ENCODE measurements around the gene SDCBP2.

Gene SDCBP2

GRCh38 chr20:1323256-1323655 lies 5.7 kb downstream of the SDCBP2 start:
- Histone ChIP-seq H3K27ac (ENCODE audit: insufficient read depth, low read length, poor library complexity, severe bottlenecking) (no peak overlapping the region), H3K4me3 (ENCODE audit: insufficient read depth, low read depth, low read length, poor library complexity, severe bottlenecking) (no peak overlapping the region), H3K27me3 (replicated peaks; ENCODE audit: control insufficient read depth, insufficient read depth, low read length, poor library complexity, severe bottlenecking) (no peaks in the 10 kb centered on the region), H3K4me1 (ENCODE audit: control insufficient read depth, insufficient read depth, low read length, poor library complexity, severe bottlenecking) (peaks cover 17% of the 10 kb centered on the region), H3K9me3 (ENCODE audit: control insufficient read depth, low read length) (no peaks in the 10 kb centered on the region), H3K36me3 (ENCODE audit: control insufficient read depth, insufficient read depth, low read length) (no peaks in the 10 kb centered on the region)
- no peak for DNase-seq

- DNase-seq = no peak
- no peak overlapping the region for H3K4me3 ChIP-seq (ENCODE audit: insufficient read depth, low read depth, low read length, poor library complexity, severe bottlenecking)
- H3K27ac ChIP-seq (ENCODE audit: insufficient read depth, low read length, poor library complexity, severe bottlenecking) = no peak overlapping the region
- no peaks in the 10 kb centered on the region for H3K36me3 ChIP-seq (ENCODE audit: control insufficient read depth, insufficient read depth, low read length)
- H3K4me1 ChIP-seq (ENCODE audit: control insufficient read depth, insufficient read depth, low read length, poor library complexity, severe bottlenecking) = peaks cover 17% of the 10 kb centered on the region
- no peaks in the 10 kb centered on the region for H3K9me3 ChIP-seq (ENCODE audit: control insufficient read depth, low read length)
- no peaks in the 10 kb centered on the region for H3K27me3 ChIP-seq (replicated peaks; ENCODE audit: control insufficient read depth, insufficient read depth, low read length, poor library complexity, severe bottlenecking)
These were observed 6.3 kb downstream of the SDCBP2 start for GRCh38 chr20:1322511-1323245.

GRCh38 chr20:1321654-1321939 lies 7.3 kb downstream of the SDCBP2 start:
- no peaks in the 10 kb centered on the region for H3K27me3 ChIP-seq (replicated peaks; ENCODE audit: control insufficient read depth, insufficient read depth, low read length, poor library complexity, severe bottlenecking)
- peaks cover 17% of the 10 kb centered on the region for H3K4me1 ChIP-seq (ENCODE audit: control insufficient read depth, insufficient read depth, low read length, poor library complexity, severe bottlenecking)
- no peak overlapping the region for H3K4me3 ChIP-seq (ENCODE audit: insufficient read depth, low read depth, low read length, poor library complexity, severe bottlenecking)
- DNase-seq = no peak
- H3K9me3 ChIP-seq (ENCODE audit: control insufficient read depth, low read length) = no peaks in the 10 kb centered on the region
- no peaks in the 10 kb centered on the region for H3K36me3 ChIP-seq (ENCODE audit: control insufficient read depth, insufficient read depth, low read length)
- no peak overlapping the region for H3K27ac ChIP-seq (ENCODE audit: insufficient read depth, low read length, poor library complexity, severe bottlenecking)

GRCh38 chr20:1320902-1321653 lies 7.9 kb downstream of the SDCBP2 start:
- H3K9me3 ChIP-seq (ENCODE audit: control insufficient read depth, low read length) = no peaks in the 10 kb centered on the region
- no peaks in the 10 kb centered on the region for H3K27me3 ChIP-seq (replicated peaks; ENCODE audit: control insufficient read depth, insufficient read depth, low read length, poor library complexity, severe bottlenecking)
- no peak for DNase-seq
- no peaks in the 10 kb centered on the region for H3K36me3 ChIP-seq (ENCODE audit: control insufficient read depth, insufficient read depth, low read length)
- no peak overlapping the region for H3K4me3 ChIP-seq (ENCODE audit: insufficient read depth, low read depth, low read length, poor library complexity, severe bottlenecking)
- peaks cover 15% of the 10 kb centered on the region for H3K4me1 ChIP-seq (ENCODE audit: control insufficient read depth, insufficient read depth, low read length, poor library complexity, severe bottlenecking)
- H3K27ac ChIP-seq (ENCODE audit: insufficient read depth, low read length, poor library complexity, severe bottlenecking) = no peak overlapping the region

GRCh38 chr20:1320016-1320415 lies 8.9 kb downstream of the SDCBP2 start:
- Histone ChIP-seq H3K27ac (ENCODE audit: insufficient read depth, low read length, poor library complexity, severe bottlenecking) (no peak overlapping the region), H3K36me3 (ENCODE audit: control insufficient read depth, insufficient read depth, low read length) (no peaks in the 10 kb centered on the region), H3K27me3 (replicated peaks; ENCODE audit: control insufficient read depth, insufficient read depth, low read length, poor library complexity, severe bottlenecking) (no peaks in the 10 kb centered on the region), H3K4me3 (ENCODE audit: insufficient read depth, low read depth, low read length, poor library complexity, severe bottlenecking) (no peak overlapping the region), H3K4me1 (ENCODE audit: control insufficient read depth, insufficient read depth, low read length, poor library complexity, severe bottlenecking) (peaks cover 7% of the 10 kb centered on the region), H3K9me3 (ENCODE audit: control insufficient read depth, low read length) (no peaks in the 10 kb centered on the region)
- DNase-seq = no peak

GRCh38 chr20:1319462-1319861 lies 9.5 kb downstream of the SDCBP2 start:
- peaks cover 1% of the 10 kb centered on the region for H3K4me1 ChIP-seq (ENCODE audit: control insufficient read depth, insufficient read depth, low read length, poor library complexity, severe bottlenecking)
- no peaks in the 10 kb centered on the region for H3K9me3 ChIP-seq (ENCODE audit: control insufficient read depth, low read length)
- no peak overlapping the region for H3K27ac ChIP-seq (ENCODE audit: insufficient read depth, low read length, poor library complexity, severe bottlenecking)
- no peak overlapping the region for H3K4me3 ChIP-seq (ENCODE audit: insufficient read depth, low read depth, low read length, poor library complexity, severe bottlenecking)
- no peak for DNase-seq
- no peaks in the 10 kb centered on the region for H3K27me3 ChIP-seq (replicated peaks; ENCODE audit: control insufficient read depth, insufficient read depth, low read length, poor library complexity, severe bottlenecking)
- no peaks in the 10 kb centered on the region for H3K36me3 ChIP-seq (ENCODE audit: control insufficient read depth, insufficient read depth, low read length)

- DNase-seq = no peak
- H3K27ac ChIP-seq (ENCODE audit: insufficient read depth, low read length, poor library complexity, severe bottlenecking) = no peak overlapping the region
- no peaks in the 10 kb centered on the region for H3K27me3 ChIP-seq (replicated peaks; ENCODE audit: control insufficient read depth, insufficient read depth, low read length, poor library complexity, severe bottlenecking)
- H3K4me3 ChIP-seq (ENCODE audit: insufficient read depth, low read depth, low read length, poor library complexity, severe bottlenecking) = no peak overlapping the region
- no peaks in the 10 kb centered on the region for H3K36me3 ChIP-seq (ENCODE audit: control insufficient read depth, insufficient read depth, low read length)
- no peaks in the 10 kb centered on the region for H3K9me3 ChIP-seq (ENCODE audit: control insufficient read depth, low read length)
- no peaks in the 10 kb centered on the region for H3K4me1 ChIP-seq (ENCODE audit: control insufficient read depth, insufficient read depth, low read length, poor library complexity, severe bottlenecking)
These were observed 9.9 kb downstream of the SDCBP2 start for GRCh38 chr20:1319051-1319450.

GRCh38 chr20:1317545-1318255 lies 11.2 kb downstream of the SDCBP2 start:
- no peaks in the 10 kb centered on the region for H3K9me3 ChIP-seq (ENCODE audit: control insufficient read depth, low read length)
- no peak for DNase-seq
- H3K27me3 ChIP-seq (replicated peaks; ENCODE audit: control insufficient read depth, insufficient read depth, low read length, poor library complexity, severe bottlenecking) = no peaks in the 10 kb centered on the region
- no peaks in the 10 kb centered on the region for H3K36me3 ChIP-seq (ENCODE audit: control insufficient read depth, insufficient read depth, low read length)
- H3K4me1 ChIP-seq (ENCODE audit: control insufficient read depth, insufficient read depth, low read length, poor library complexity, severe bottlenecking) = peaks cover 5% of the 10 kb centered on the region
- H3K27ac ChIP-seq (ENCODE audit: insufficient read depth, low read length, poor library complexity, severe bottlenecking) = no peak overlapping the region
- no peak overlapping the region for H3K4me3 ChIP-seq (ENCODE audit: insufficient read depth, low read depth, low read length, poor library complexity, severe bottlenecking)

GRCh38 chr20:1315804-1316203 lies 13.1 kb downstream of the SDCBP2 start:
- Histone ChIP-seq H3K4me3 (ENCODE audit: insufficient read depth, low read depth, low read length, poor library complexity, severe bottlenecking) (no peak overlapping the region), H3K27me3 (replicated peaks; ENCODE audit: control insufficient read depth, insufficient read depth, low read length, poor library complexity, severe bottlenecking) (no peaks in the 10 kb centered on the region), H3K9me3 (ENCODE audit: control insufficient read depth, low read length) (no peaks in the 10 kb centered on the region), H3K4me1 (ENCODE audit: control insufficient read depth, insufficient read depth, low read length, poor library complexity, severe bottlenecking) (peaks cover 5% of the 10 kb centered on the region), H3K36me3 (ENCODE audit: control insufficient read depth, insufficient read depth, low read length) (no peaks in the 10 kb centered on the region), H3K27ac (ENCODE audit: insufficient read depth, low read length, poor library complexity, severe bottlenecking) (no peak overlapping the region)
- DNase-seq = no peak
